ENCODE data around the gene ST6GALNAC1. TPM values are rescaled to one million over a fixed set of nuclear protein-coding genes. Genes with fewer than 3 reads are reported as not detected.

ST6GALNAC1 gene
- polyA plus RNA-seq, 1 experiment: not detected

GRCh38 chr17:76682296-76682695 lies 38.7 kb upstream of the ST6GALNAC1 start:
- H3K27ac ChIP-seq (ENCODE audit: low read depth, low read length): no peak overlapping the region
- H3K27me3 ChIP-seq (ENCODE audit: control insufficient read depth, insufficient read depth, low read length): no peaks in the 10 kb centered on the region
- no peak for TF ChIP-seq CTCF (IDR thresholded peaks at IDR 0.05; ENCODE audit: low read depth, low read length)
- ChIA-PET POLR2A (interaction anchor here (1.0 to 1.2 kb wide), 2 partner anchors 27 to 125 kb away, joined by 3 read pairs; no protein-coding TSS in a partner anchor), CTCF (interaction anchor here (1.0 to 2.2 kb wide), 16 partner anchors 9 to 223 kb away, joined by 3 to 22 read pairs (median 5); partner anchors contain the start of gene MXRA7)
- no peak overlapping the region for H3K4me3 ChIP-seq (ENCODE audit: low read depth, low read length)
- no peaks in the 10 kb centered on the region for H3K9me3 ChIP-seq (ENCODE audit: control insufficient read depth, insufficient read depth, low read length)
- no peak for DNase-seq (ENCODE audit: low read depth, low spot score)

- no peaks in the 10 kb centered on the region for H3K27me3 ChIP-seq (ENCODE audit: control insufficient read depth, insufficient read depth, low read length)
- no peak overlapping the region for H3K27ac ChIP-seq (ENCODE audit: low read depth, low read length)
- H3K9me3 ChIP-seq (ENCODE audit: control insufficient read depth, insufficient read depth, low read length): no peaks in the 10 kb centered on the region
- DNase-seq (ENCODE audit: low read depth, low spot score): peak; percentile 42
- ChIA-PET CTCF (interaction anchor here (0.7 to 2.2 kb wide), 29 partner anchors 9 to 223 kb away, joined by 3 to 22 read pairs (median 4); partner anchors contain the start of gene MXRA7), POLR2A (interaction anchor here (1.0 to 1.2 kb wide), 2 partner anchors 28 to 124 kb away, joined by 3 read pairs; no protein-coding TSS in a partner anchor)
- TF ChIP-seq CTCF (IDR thresholded peaks at IDR 0.05; ENCODE audit: low read depth, low read length): peak; percentile 81
- H3K4me3 ChIP-seq (ENCODE audit: low read depth, low read length): no peak overlapping the region
These were observed 37.9 kb upstream of the ST6GALNAC1 start for GRCh38 chr17:76681222-76682137.

DNA sequence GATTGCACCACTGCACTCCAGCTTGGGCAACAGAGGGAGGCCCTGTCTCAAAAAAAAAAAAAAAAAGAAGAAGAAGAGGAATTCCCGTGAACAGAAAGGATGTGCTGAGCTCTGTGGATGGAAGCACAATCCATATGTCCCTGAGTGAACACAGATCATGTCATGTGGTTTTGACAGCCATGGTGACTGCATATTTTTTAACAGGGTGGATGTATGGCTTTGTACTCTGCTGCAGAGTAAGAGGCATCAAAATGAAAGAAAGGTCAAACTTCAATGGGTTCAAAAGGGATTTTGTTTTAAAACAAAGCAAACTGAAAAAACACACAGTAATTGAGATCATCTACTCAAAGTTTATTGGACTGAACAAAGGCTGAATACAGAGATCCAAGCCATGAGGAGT lies 35.7 kb upstream of the ST6GALNAC1 start:
- CTCF ChIA-PET: no interaction called here
- TF ChIP-seq CTCF (IDR thresholded peaks at IDR 0.05; ENCODE audit: low read depth, low read length): no peak
- Histone ChIP-seq H3K9me3 (ENCODE audit: control insufficient read depth, insufficient read depth, low read length) (no peaks in the 10 kb centered on the region), H3K27me3 (ENCODE audit: control insufficient read depth, insufficient read depth, low read length) (no peaks in the 10 kb centered on the region), H3K27ac (ENCODE audit: low read depth, low read length) (no peak overlapping the region), H3K4me3 (ENCODE audit: low read depth, low read length) (no peak overlapping the region)
- no peak for DNase-seq (ENCODE audit: low read depth, low spot score)
- POLR2A ChIA-PET: no interaction called here

DNA sequence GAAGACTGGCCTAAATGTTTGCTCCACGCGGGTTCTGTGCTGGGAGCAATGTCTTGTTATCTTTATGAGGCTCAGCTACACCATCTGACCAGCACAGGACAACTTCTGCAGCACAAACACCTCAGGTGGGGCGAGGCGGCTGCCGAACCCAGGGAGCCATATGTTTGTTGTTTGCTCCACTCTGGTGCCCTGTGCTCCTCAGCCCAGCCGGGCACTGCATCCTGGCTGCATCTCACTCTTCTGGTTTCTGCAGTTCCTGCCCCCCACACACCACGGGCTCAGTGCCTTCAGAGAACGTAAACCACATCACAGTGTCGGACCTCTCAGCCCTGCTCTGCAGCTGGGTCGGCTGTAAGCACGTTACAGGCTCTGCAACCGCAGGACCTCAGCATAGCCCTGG lies 34.8 kb upstream of the ST6GALNAC1 start:
- CTCF ChIA-PET: interaction anchor here (1.1 kb wide), 1 partner anchor 54 kb away, joined by 3 read pairs; no protein-coding TSS in a partner anchor
- no peak for DNase-seq (ENCODE audit: low read depth, low spot score)
- Histone ChIP-seq H3K27ac (ENCODE audit: low read depth, low read length) (no peak overlapping the region), H3K4me3 (ENCODE audit: low read depth, low read length) (no peak overlapping the region), H3K27me3 (ENCODE audit: control insufficient read depth, insufficient read depth, low read length) (no peaks in the 10 kb centered on the region), H3K9me3 (ENCODE audit: control insufficient read depth, insufficient read depth, low read length) (no peaks in the 10 kb centered on the region)
- POLR2A ChIA-PET: no interaction called here
- TF ChIP-seq CTCF (IDR thresholded peaks at IDR 0.05; ENCODE audit: low read depth, low read length): no peak

DNA sequence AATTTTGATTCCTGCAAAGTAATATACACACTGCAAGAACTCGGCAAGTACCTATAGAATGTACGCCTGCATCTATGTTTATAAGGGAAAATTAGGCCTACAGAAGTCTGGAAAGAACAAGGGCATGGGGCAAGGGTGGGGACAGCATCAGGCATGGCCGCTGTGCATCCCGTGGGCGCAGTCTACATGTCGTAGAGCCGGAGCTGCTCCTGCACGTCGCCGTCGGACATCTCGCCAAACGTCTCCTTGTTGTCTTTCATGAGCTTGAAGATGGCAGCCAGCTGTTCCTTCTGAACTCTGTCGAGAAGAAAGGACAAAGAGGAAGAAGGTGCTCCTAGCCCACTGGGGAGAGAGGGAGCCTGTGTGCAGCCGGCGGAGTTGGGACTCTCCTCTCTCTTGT lies 33.8 kb upstream of the ST6GALNAC1 start:
- Histone ChIP-seq H3K27me3 (ENCODE audit: control insufficient read depth, insufficient read depth, low read length) (no peaks in the 10 kb centered on the region), H3K27ac (ENCODE audit: low read depth, low read length) (no peak overlapping the region), H3K9me3 (ENCODE audit: control insufficient read depth, insufficient read depth, low read length) (no peaks in the 10 kb centered on the region), H3K4me3 (ENCODE audit: low read depth, low read length) (no peak overlapping the region)
- ChIA-PET POLR2A (no interaction called here), CTCF (interaction anchor here (1.1 kb wide), 1 partner anchor 54 kb away, joined by 3 read pairs; no protein-coding TSS in a partner anchor)
- TF ChIP-seq CTCF (IDR thresholded peaks at IDR 0.05; ENCODE audit: low read depth, low read length): no peak
- no peak for DNase-seq (ENCODE audit: low read depth, low spot score)

All from AG04450 (cell line).